GM12892 (cell line): ENCODE data around the gene LIG1.

ENCODE experiments used
- POLR2A ChIP-seq: IDR thresholded peaks from 2 replicates; pipeline ENCODE4 v1.6.1; 2011; ENCODE audit warnings: low read depth, low read length, control low read depth
- POLR2AphosphoS5 ChIP-seq: IDR thresholded peaks from 2 replicates; pipeline ENCODE4 v1.6.1; 2011; ENCODE audit warnings: low read depth, low read length, control low read depth
- TAF1 ChIP-seq: IDR thresholded peaks from 2 replicates; pipeline ENCODE4 v1.6.1; 2011; ENCODE audit warnings: low read depth, mild to moderate bottlenecking, control low read depth, low read length, borderline replicate concordance

DNA sequence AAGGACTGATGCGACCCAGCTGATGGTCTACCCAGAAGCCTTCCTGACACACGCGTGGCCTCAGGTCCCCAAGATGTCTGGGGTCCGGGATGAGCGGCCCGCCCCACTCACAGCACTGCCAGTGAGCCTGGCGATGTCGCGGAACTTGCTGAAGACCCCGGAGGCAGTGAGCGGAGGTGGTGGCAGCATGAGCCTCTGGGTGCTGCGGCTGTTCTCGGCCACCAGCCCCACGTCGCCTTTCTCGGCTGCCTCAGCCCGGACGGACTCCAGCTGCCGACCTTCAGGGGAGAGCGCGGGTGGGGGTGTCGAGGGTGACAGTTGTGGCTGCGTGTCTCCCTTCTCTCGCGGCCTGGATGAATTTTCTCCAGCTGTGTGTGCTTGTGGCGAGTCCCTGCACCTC lies 32.7 kb downstream of the LIG1 start:
- TF ChIP-seq POLR2A (no peak), POLR2AphosphoS5 (no peak), TAF1 (no peak)
